DMS 273 (cell line): ENCODE measurements around the gene ZRSR2.
"Not testable (repeated sequence)": the region's sequence is repeated elsewhere in the genome, so short reads cannot be mapped to it uniquely, and the experiment has no call there.

Source experiments
- DNase-seq: peaks from one replicate; lab custom pipeline; 2025; ENCODE audit not compliant: unreplicated experiment; lab: John Stamatoyannopoulos, UW

ZRSR2 gene, protein sequence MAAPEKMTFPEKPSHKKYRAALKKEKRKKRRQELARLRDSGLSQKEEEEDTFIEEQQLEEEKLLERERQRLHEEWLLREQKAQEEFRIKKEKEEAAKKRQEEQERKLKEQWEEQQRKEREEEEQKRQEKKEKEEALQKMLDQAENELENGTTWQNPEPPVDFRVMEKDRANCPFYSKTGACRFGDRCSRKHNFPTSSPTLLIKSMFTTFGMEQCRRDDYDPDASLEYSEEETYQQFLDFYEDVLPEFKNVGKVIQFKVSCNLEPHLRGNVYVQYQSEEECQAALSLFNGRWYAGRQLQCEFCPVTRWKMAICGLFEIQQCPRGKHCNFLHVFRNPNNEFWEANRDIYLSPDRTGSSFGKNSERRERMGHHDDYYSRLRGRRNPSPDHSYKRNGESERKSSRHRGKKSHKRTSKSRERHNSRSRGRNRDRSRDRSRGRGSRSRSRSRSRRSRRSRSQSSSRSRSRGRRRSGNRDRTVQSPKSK

DNA sequence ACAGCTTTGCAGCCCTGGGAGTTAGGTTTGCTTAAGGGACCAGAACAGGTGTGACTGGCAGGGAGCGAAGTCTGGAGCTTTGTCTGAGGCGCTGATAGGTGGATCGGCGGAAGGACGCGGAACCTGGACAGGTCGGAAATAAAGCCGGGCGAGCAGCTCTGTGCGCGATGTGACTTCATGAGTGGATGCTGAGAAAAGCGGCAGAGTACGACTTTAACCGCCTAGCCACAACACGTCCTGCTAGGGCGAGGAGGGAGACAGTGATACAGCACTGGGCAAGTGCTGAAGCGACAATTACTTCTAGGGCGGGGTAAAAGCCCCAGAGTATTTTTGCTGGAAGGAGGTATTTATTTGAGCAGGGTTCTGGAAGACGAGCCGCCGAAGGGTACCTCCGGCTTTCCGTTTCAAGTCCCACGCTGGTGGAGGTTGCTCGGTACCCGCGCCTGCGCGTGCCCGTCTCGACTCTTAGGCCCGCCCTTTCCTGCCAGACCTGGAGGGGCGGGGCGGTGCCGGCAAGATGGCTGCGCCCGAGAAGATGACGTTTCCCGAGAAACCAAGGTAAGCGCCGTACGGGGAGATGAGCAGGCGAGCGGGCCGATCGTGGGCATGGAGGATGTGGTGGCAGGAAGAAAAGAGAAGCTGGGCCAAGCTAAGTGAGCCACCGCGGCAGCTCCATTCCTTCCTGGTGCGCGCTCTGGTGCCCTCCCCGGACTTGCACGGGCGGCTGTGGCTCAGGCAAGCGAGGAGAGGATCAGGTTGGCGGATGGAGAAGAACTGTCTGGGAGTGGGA, at the start of gene ZRSR2:
Gene ZRSR2, plus strand, starts transcription at position 506 of the 790 bp plus-strand sequence. Its CDS starts 12 bp downstream, at position 518.
- peak; percentile 97 for DNase-seq

DNA sequence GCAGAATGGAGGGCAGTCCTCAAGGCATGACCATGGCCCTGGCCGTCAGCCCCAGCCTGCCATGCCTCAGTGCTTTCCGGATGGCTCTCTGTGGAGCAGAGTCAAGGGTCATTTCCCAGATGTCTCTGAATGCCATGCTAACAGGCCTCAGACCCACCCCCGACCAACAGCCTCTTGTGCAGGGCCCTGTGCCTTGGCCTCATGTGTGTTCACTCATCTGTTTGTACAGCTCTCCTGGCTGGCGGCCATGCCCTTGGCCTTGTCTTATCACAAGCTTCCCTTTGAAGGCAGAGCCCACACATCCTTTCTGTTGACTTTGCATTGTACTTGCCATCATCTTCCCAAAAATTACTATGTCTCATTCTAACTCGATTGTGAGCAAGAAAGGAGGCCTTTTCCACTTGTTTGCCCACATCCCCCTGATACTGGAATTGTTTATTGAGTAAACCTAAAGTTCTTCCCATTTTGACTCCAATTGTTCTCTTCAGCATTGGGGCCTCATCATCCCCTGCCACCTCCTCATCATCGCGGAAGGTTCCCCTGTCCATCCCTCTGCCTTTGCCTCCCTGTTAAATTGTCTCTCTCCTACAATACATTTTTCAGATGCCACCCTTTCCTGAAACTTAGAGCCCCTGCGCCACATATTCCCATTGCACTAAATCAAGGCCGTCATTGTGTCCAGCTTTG, 46.0 kb upstream of the ZRSR2 start:
- no peak for DNase-seq

DNA sequence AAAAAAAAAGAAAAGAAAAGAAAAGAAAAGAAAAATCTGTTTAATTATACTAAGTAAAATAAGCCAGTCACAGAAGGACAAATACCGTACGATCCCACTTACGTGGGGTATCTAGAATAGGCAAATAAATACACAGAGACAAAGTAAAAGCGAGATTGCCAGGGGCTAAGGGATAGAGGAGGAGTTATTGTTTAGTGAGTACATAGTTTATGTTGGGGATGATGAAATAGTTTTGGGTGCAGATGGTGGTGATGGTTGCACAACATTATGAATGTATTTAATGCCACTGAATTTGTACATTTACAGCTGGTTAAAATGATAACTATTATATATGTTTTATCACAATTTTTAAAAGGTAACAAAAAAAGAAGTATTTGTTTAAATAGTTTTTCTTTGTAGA, 45.1 kb upstream of the ZRSR2 start:
- no peak for DNase-seq

DNA sequence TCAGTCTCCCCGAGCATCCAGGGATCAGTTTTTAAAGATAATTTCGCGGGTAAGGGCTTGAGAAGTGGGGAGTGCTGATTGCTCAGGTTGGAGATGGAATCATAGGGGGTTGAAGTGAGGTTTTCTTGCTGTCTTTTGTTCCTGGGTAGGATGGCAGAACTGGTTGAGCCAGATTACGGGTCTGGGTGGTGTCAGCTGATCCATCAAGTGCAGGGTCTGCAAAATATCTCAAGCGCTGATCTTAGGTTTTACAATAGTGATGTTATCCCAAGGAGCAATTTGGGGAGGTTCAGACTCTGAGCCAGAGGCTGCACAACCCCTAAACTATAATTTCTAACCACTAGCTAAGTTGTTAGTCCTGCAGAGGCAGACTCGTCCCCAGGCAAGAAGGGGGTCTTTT, 43.6 kb upstream of the ZRSR2 start:
- DNase-seq, result not testable (repeated sequence)

DNA sequence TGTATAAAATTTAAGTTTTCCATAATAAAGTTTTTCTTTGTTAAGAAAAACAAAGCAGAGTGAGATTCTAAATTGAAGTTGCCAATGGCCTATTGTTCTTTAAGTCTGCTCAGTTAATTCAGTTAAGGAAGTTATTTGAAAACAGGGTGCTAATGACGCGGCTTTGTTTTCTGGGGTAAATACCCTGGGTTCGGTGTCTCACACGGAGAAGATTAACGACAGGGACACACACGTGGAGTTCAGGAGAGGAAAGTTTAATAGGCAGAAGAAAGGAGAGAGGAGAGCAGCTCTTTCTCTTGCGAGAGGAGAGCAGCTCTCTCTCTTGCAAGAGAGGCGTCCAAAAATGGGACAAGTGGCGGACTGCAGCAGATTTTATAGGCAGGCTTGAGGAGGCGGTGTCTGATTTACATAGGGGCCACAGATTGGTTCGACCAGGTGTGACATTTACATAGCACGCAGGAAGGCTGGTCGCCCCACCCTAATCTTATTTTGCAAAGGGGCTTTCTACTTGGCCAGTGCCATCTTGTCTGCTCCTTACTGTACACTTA, 42.6 kb upstream of the ZRSR2 start:
- DNase-seq, result no peak

DNA sequence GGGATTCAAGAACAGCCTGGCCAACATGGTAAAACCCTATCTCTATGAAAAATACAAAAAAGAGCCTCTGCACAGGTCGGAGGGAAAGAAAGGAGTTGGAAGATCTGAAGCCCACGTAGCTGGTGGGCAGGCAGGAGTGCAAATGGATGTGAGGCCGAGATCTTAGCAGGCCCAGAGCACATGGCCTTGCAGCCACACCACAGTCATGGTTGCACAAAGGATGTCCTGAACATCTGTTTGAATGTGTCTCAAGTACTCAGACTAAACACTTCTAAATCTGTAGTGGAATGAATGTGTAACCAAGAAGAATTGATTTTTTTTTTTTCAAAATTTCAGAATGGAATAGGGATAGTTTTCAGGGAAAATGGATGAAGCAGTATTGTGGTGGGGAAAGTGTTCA, 41.4 kb upstream of the ZRSR2 start:
- no peak for DNase-seq

DNA sequence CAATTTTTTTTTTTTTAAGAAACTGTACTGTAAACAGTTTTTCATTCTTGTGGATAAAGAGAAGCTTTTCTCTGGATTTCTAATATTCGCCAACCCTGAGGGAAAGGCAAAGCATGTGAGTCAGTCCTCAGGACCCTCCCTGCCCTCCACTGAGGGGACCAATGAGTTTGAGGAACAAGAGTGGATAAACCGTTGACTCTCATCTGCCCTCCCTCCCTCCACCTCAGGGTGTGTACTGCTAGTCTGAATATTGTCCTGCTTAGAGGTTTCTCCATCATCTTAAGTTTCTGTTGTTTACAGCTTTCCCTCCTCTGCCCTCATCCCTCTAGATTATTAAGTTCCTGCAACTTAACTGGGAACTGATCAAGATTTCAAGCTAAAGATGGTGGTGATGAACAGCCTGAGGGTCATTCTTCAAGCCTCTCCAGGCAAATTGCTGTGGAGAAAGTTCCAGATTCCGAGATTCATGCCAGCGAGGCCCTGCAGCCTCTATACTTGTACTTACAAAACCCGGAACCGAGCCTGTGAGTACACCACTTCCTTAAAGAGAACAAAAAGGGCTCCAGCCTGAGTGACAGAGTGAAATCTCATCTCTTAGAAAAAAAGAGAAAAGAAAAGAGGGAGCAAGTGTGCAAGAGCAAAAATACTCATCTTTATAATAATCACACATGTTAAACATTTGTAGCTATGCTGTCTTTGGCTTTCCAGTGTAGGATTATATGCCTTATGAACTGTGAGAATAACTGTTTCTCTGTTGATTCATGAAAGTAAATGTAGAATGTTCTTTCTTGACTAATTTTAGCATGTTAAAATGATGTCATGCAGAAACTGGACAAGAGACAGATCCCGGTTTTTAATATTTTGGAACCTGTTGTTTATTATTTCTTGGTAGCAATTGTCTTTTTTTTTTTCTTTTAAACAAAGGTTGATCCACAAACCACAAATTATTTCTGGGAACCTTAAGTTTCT, 40.4 kb upstream of the ZRSR2 start:
- DNase-seq, result no peak

DNA sequence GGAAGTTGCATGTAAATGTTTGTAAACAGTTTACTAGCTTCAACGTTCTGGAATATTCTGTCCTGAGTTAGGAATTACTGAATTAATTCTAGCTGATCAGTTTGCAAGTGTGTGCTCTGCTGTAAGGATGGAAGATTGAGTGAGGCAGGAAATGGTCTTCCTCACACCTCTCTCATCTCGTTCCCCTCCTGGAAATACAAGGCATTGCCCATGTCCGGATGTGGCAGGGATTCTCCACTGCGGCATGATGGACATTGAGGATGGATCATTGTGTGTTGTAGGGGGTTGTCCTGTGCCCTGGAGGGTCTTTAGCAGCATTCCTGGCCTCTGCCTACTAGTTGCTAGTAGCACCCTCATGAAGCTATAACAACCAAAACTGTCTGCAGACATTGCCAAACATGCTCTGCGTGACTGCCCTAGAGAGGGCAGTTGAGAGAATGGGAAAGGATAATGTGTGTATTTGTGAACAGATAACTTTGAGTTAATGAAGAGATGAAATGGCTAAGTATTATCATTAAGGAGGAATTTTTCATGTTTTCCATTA, 39.6 kb upstream of the ZRSR2 start:
- DNase-seq, result no peak

DNA sequence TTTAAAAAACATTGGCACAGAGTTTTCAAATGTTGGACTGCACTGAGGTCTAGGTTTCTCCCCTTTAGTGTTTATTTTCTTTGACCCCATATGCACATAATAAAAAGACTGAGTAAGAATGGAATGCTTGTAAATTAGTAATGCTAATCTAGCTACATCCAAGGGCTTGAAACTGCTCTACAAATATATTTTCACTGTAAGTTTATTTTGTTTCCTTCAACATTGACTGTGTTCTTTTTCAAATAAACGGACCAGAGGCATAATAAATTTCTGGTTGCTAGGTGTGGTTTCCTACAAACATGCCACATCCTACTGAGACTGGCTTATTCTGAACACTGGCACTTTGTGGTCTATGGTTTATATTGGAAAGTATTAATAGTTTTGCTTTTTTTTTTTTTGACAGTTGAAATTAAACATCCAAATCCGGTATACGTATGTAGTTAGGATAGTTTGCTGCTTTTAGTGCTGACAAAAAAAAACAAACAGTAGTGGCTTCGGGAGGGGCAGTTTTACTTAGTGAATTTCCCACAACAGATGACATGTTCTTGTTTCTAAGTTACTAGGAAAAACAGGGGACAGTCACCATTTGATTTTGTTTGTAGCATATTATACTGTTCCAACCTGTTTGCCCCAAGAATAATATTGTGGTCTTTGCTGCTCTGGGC, 39.0 kb upstream of the ZRSR2 start:
- no peak for DNase-seq

DNA sequence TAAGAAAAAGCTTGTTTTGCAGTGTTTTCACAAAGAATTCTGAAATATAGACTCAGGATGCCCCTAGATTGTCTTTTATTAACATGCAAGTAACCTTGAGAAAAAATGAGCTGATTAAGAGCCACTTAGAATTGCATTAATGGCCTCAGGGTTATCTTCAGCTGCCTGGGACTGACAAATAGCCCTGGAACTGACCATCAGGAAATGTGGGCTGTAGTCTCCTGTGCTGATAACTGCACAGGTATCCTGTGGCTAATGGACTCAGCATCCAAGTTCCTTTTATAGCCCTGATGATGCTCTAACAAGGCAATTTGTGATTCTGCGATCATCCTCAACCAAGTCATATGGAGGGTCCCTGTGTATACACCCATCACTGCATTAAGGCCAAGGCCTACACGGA, 35.2 kb upstream of the ZRSR2 start:
- DNase-seq, result no peak

DNA sequence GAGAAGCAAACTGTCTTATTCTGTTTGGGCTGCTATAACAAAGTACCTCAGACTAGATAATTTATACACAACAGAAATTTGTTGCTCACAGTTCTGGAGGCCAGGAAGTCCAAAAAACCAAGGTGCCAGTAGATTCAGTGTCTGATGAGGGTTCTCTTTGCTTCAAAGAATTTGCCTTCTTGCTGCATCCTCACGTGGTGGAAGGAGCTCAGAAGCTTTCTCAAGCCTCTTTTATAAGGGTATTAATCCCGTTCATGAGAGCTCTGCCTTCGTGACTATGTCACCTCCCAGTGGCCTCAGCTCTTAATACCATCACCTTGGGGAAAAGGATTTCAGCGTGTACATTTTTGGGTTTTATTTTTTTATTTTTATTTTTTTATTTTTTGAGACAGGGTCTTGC, 32.1 kb upstream of the ZRSR2 start:
- no peak for DNase-seq

DNA sequence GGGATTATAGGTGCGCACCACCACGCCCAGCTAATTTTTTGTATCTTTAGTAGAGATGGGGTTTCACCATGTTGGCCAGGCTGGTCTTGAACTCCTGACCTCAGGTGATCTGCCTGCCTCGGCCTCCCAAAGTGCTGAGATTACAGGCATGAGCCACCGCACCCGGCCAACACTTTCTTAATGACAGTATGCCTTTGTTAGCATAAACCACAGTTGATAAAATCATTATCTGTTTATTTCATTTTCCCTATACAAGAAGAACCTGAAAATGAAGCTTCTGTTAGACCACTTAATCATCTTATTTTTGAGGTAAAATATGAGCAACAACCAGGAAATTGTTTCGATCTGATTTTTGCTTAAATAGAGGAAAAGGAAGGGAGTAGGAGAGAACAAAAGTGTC, 30.4 kb upstream of the ZRSR2 start:
- not testable (repeated sequence) for DNase-seq

DNA sequence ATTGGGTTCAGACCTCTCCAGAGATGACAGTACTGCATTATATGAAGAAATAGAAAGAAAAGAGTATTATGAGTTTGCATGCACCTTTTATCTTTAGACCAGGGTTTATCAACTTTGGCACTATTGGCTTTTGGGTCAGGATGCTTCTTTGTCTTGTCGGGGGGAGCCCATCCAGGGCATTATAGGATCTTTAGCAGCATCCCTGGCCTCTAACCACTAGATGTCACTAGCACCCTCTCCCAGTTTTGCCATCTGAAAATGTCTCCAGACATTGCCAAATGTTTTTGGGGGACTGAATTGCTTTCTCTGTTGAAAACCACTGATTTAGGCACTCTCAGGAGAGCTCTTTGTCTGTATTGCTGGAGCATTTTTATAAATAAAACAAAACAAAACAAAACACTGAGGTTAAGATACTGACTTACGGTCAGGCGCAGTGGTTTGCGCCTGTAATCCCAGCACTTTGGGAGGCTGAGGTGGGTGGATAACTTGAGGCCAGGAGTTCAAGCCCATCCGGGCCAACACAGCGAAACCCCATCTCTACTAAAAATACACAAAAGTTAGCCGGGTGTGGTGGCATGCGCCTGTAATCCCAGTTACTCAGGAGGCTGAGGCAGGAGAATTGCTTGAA, 28.6 kb upstream of the ZRSR2 start:
- DNase-seq, result peak; percentile 72

DNA sequence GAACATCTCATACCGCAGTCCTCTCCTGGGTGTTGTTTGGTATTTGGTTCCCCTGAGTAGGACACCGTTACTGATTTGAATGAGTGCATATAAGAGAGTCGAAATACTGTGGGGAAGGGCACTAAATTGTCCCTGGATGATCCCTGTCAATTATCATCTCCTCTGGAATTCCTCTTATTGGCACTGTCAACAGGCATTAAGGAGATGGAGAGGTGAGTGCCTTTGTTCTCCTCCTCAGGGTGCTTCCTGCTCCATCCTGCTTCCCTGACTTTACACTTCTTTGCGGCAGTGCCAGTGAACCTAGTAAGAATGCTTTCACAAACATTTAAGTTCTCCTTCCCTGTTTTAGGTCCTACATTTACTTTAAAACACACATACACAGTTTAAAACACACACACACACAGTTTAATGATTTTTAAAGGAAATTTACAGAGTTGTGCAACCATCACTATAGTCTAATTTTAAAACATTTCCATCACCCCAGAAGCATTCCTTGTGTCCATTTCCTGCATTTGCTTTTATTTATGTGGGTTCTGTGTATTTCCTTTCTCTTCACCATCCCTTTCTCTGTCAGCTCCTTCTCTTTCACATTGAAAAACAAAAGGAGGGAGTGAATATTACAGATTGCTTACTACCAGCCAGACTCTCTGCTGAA, 20.9 kb upstream of the ZRSR2 start:
- no peak for DNase-seq

DNA sequence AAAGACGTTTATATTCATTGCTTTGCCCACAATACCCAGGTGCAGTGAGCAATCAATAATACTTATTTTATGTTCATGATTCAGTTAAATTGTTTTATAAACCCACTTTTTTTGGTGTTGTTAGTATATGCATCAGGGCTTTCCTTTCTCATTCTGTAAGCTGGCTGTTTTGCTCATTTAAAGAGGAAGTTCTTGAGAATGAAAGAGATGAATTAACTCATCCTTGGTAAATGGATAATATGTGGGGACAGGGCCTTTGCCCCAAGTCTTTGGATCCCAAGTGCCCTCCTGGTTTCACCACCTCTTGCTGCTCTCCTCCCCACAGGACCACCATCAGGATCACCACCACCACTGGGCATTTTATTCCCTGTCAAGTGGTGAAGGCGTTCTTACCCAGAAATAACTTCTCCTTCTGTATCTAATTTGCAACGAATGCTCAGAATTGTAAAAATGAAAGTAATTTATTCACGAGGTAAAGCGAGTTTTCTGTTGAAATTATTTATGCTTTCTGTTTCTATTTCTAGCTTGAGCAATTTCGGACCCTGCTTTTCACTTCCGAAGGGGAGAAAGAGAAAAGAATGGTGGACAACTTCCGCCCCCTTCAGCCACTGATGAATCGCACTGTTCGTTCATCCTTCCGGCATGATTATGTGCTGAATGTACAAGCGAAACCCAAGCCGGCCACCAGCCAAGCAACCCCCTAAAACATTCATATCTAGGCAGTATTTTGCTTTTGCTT, 8.2 kb upstream of the ZRSR2 start:
- no peak for DNase-seq

DNA sequence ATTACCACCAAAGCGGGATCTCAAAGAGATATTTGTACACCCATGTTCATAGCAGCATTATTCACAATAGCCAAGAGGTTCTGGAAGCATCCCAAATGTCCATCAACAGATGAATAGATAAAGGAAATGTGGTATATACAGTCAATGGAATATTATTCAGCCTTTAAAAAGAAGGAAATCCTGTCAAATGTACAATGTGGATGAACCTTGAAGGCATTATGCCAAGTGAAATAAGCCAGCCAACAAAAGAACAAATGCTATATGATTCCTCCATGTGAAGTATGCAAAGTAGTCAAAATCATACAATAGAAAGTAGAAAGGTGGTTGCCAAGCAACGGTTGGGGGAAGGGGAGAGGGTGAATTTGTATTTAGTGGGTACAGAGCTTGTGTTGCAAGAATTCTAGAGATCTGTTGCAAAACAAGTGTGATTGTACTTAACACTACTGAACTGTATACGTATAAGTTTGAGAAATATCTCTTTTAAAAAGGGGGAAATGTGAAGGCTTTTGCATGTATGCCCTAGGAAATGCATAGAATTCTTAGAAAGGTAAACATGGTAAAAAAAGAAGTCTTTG, 5.0 kb upstream of the ZRSR2 start:
- DNase-seq, result no peak

DNA sequence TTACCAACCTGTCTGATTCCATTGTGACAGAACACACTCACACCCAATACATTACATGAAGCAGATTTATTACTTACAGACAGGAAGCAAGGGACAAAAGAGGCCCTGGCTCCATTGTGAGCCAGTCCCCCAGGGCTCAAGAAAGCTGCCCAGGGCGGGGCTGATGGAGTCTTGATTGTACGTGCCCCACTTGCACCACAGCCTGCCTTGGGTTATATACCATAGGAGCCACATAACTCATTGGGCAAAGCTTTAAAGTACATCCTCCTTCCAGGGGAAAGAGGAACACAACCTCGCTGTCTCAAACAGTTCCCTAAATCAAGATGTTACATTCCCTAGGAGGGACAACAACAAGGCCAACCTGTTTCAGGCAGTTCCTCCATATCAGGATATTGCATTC, 3.4 kb upstream of the ZRSR2 start:
- DNase-seq, result no peak
